Jurkat, Clone E6-1 (cell line): ENCODE results near the gene SLC35F4. TPM values are rescaled to one million over a fixed set of nuclear protein-coding genes. Genes with fewer than 3 reads are reported as not detected.
A peak's percentile ranks its signal among the peaks of the same experiment; 100 is the strongest.
"Not testable (repeated sequence)": the region's sequence is repeated elsewhere in the genome, so short reads cannot be mapped to it uniquely, and the experiment has no call there.

Experiments used
- DNase-seq: peaks from one replicate; pipeline ENCODE4 v3.0.0-alpha.2; 2011; ENCODE audit warnings: low read depth, low spot score
- H3K4me3 ChIP-seq: 2 replicates; pipeline ENCODE4 v1.5.1; 2011; ENCODE audit warnings: mild to moderate bottlenecking, low read length, control low read depth, moderate library complexity
- polyA plus RNA-seq: library from polyadenylated mRNA; unstranded; fragments of >200 nt; gene quantifications from one replicate; pipeline ENCODE4 v1.2.1, GENCODE V29; 2012; ENCODE audit warnings: missing spikeins; ENCODE audit not compliant: insufficient read length, insufficient read depth

The SLC35F4 gene
- polyA plus RNA-seq, result not detected

DNA sequence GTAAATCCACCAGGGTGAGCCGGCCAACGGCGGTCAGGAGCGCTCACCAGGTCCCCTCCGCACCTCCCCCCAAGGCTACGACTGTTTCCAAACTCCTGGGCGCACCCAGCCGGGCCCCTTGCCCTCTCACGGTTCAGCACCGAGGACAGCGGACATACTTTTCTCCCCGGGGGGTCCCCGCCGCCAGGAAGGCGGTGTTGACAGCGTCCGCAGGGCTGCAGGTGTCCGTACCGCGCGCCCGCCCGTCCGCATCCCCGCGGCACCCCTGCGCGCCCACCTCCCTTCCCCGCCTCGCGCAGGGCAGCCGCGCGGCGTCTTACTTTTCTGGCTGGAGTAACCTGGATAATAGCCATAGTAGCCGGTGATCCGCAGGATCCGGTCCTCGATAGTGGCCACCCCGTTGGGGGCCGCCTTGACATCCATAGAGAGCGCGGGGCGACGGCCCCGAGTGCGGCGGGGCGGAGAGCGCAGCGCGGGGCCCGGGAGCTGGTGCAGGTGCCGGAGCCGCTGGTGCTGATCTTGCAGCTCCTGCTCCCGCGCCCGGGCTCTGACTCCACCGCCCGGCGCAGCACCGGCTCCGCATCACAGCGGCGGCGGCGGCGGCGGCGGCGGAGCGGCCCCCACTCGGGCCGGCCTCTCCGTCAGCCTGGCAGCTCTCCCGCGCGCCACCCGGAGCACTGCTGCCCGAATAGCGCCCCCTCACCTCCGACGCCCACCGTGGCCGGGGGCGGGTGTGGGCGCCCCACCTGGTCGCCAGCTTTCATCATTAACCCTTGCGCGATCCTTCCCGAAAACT is at the start of gene SLC35F4:
Gene SLC35F4, minus strand, starts transcription at position 690 of the 796 bp plus-strand sequence.
- no peak within 1 kb of the TSS for H3K4me3 ChIP-seq
- no peak for DNase-seq

DNA sequence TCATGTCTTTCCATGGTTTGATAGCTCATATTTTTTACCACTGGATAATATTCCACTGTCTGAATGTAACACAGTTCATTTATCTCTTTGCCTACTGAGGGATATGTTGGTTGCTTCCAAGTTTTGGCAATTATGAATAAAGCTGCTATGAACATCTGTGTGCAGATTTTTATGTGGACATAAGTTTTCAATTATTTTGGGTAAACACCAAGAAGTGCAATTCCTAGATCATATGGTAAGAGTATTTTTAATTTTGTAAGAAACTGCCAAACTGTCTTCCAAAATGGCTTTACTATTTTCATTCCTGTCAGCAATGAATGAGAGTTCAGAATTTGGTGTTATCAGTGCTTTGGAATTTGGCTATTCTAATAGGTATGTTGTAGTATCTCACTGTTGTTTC is 43.7 kb upstream of the SLC35F4 start:
- no peak overlapping the region for H3K4me3 ChIP-seq
- no peak for DNase-seq

DNA sequence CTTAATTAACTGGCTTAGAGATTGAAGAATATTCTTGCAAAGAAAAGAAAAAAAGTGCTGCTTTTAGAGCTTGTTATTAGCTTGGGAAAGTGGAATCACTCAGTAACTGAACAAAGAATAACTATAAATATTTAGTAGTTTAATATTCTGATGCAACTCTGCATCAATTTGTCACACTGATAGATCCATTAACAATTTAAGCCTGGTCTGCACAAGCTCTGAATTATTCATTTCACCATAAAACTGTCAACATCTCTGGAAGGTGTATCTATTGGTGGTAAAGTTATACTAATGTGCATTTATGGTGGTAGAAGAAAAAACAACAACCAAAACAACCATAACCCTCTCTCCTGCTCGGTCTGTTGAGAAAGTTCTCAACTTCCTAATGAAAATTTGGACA is 38.1 kb upstream of the SLC35F4 start:
- DNase-seq, result no peak
- no peak overlapping the region for H3K4me3 ChIP-seq

DNA sequence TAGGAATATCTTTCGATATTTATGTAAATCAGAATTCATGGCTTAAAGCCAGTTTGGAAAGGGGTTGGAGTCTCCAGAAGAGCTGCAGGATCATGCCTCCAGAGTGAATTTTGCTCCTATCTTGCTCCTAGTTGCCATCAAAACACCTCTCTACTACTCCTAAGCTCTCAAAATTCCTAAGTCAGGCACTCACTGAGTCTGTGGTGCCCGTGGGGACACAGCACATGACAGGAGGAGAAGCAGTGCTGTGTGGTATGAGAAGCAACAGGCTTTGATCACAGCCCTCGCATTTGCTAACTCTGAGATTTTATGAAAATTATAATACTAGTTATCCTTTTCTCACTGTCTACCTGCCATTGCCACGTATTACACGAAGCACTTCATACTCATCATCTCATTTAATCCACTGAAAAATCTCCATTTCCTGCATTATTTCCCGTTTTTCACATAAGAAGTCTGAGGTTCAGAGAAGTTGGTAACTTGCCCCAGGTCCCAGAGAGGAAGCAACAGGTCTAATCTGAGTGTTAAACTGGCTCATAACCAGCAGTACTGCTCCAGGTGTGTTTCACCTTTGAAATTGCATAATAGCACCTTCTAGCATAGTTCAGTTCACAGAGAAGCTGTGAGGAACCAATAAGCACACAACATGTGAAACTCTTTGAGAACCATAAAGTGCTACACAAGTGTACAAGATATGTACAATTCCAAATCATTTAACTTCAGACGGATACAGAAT is 33.1 kb upstream of the SLC35F4 start:
- no peak for DNase-seq
- H3K4me3 ChIP-seq, result no peak overlapping the region

DNA sequence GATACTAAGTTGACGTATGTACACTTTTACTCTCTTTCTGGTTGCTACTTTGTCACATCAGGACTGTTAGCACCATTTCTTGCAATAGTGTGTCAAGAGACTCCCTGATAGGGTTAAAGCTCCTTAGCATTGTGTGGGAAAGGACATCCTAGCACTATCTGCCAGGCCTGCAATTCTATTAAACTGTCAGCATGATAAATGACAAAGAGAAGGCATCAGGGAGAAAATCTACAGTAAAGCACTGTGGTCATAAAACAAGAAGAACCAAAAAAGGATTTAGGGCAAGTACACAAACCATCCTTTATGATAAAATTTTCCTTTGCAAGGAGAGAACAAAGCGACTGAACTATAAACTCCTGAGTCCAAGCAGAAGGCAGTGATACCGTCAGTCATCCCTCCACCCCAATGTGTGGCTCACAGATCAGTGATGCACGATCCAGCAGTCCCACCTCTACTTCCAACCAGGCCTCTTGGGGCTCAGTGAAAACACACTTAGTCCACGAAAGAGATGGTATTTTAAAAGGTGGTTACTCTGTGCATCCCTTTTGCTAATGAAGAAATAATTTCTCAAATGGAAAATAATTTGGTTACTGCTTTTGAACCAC is 31.4 kb upstream of the SLC35F4 start:
- no peak overlapping the region for H3K4me3 ChIP-seq
- no peak for DNase-seq

DNA sequence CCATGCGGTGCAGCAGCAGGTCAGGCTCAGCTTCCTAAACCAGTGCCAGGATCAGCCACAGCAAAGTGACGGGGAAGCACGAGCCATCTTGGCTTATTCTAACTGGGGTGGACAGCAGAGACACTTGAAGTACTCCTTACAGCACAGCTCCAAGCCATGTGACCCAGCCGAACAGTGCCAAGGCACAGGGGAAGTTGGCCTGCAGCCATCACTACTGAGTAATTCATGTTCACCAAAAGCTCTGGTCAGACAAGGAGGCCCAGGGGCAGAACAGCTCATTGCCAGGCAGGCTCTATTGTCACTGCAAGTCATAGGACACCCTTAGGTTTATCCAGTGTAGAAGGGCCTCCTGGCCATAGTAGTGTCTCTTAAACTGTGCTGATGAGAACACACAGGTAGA is 23.4 kb upstream of the SLC35F4 start:
- no peak overlapping the region for H3K4me3 ChIP-seq
- DNase-seq, result no peak

DNA sequence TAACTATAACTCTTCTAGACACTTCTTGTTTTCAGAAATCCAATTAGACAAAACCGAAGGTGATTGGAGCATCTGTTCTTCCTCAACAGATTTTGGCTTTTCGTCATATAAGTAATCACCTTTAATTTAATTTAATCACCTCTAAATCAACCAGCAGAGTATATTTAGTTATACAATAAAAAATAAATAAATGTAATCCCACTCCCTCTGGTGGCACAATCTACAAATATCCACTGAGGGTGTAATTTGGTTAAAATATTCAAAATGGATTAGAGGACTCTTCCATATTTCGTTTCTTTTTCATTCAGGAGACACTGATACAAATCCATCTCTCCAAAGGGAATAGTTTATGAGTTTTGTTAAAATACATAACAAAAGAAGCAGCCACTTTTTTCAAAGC is 18.3 kb upstream of the SLC35F4 start:
- H3K4me3 ChIP-seq, result no peak overlapping the region
- DNase-seq, result peak; percentile 3

GRCh38 chr14:57883061-57883460 is 17.2 kb upstream of the SLC35F4 start:
- H3K4me3 ChIP-seq, result no peak overlapping the region
- no peak for DNase-seq

DNA sequence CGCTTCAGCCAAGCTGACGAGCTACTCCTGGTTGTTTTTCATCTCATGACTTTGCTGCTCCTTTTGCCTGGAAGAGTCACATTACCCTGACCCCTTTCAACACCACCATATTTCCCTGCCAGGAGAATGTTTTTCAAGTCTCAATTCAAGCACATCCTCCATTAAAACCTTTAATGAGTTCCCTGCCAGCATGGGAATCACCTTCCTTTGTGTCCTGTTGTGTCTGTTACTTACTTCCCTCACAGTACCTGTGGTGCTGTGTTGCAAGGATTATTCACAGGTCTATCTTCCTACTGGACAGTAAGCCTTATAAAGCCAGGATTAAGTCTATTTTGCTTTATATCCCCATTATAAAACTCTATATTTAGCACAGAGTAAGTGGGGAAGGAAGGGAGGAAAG is 13.6 kb upstream of the SLC35F4 start:
- no peak for DNase-seq
- H3K4me3 ChIP-seq, result no peak overlapping the region

- no peak for DNase-seq
- H3K4me3 ChIP-seq, result no peak overlapping the region
Observed at GRCh38 chr14:57875985-57876384, 10.1 kb upstream of the SLC35F4 start.

DNA sequence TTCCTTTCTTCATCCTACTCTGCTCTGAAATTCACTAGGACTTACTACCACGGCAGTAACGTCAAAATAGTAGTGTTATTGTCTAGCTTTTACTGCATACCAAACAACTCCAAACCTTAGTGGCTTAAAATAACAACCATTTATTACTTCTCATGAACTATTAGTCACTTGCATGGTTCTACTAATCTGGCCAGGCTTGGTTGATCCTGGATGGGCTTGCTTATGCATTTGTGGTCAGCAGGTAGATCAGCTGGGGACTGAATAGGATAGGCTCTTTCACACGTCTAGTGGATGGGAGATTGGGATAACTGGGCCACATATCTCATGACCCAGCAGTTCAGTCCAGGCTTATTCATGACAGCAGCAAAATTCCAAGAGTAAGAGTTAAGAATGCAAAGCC is 9.4 kb upstream of the SLC35F4 start:
- no peak overlapping the region for H3K4me3 ChIP-seq
- DNase-seq, result no peak

DNA sequence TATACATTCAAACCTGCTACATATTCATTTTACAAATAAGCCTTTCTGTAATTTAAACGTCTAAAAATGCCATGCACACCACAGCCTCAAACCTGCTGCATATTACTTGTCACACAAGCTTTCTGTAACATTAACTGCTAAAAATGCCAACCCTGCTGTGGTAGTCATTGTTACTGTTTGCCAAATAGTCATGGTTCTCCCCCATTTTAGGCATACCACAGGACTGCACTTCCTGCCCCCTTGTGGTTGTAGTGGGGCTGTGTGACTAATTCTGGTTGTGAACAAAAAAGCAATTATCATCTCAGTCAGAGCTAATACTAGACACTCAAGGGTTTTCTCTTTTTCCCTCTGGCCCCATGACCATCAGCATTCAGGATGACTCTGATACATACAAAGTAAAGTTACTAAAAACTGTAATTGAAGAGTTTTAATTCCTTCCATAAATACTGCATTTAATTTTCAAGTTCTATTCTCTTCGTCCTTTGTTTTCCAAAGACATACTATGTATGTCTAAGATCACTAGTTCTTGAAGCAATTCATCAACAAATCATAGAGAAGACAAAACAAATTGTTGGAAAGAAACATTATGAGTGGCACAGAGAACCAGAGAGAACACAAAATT is 5.7 kb upstream of the SLC35F4 start:
- peak; percentile 37 for DNase-seq
- H3K4me3 ChIP-seq, result no peak overlapping the region

- no peak for DNase-seq
- no peak overlapping the region for H3K4me3 ChIP-seq
Observed at GRCh38 chr14:57870686-57871457, 5.0 kb upstream of the SLC35F4 start.

- no peak overlapping the region for H3K4me3 ChIP-seq
Observed at GRCh38 chr14:57869617-57870016, 3.7 kb upstream of the SLC35F4 start.

DNA sequence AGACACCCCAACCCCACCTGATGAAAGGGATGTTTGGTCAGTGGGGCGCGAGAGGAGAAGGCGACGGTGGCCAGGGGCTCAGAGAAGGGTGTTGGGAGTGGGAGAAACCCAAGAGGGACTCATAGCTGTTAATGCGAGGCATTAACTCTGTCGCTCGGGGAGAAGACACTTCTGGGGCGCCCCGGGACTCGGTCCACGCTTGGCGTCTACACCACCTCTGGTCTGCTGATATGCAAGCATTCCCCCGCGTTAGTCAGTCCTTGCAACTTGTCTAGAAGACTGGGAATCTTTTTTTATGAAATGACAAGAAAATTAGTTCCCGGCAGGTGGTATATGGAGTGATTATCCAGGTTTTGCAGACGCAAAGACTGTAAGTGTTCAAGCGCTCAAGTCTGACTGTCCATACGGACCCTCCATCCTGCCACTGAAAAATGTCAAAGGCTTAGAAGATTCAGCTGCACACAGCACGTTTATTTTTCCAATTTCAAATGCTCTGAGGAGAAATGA is 360 bp upstream of the SLC35F4 start:
- no peak overlapping the region for H3K4me3 ChIP-seq
- no peak for DNase-seq

More at GRCh38 chr14:57869617-57870016, 3.7 kb upstream of the SLC35F4 start:
- no peak for DNase-seq

- H3K4me3 ChIP-seq, result no peak overlapping the region
- DNase-seq, result no peak
Observed at GRCh38 chr14:57865066-57865402, 858 bp downstream of the SLC35F4 start.

GRCh38 chr14:57864659-57865058 is 1.2 kb downstream of the SLC35F4 start:
- DNase-seq, result no peak
- H3K4me3 ChIP-seq, result no peak overlapping the region

DNA sequence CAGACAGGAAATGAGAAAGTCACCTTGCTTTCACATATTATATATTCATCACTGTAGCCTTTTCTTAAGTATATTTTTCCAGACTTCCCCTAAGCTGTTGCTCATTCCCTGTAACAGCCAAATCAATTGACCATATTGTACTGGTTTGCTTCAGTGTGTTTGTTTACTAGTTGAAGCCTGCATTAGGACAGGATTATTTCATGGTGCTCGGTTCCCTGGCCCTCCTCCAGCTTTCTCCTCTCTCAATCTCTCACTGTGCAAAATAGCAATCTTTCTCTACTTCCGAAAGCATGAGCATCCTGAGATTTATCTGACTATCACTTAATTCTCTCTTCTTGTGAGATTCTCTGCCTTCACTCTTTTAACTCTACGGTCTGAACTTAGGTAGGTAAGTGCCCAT is 2.4 kb downstream of the SLC35F4 start:
- DNase-seq, result no peak
- H3K4me3 ChIP-seq, result no peak overlapping the region

DNA sequence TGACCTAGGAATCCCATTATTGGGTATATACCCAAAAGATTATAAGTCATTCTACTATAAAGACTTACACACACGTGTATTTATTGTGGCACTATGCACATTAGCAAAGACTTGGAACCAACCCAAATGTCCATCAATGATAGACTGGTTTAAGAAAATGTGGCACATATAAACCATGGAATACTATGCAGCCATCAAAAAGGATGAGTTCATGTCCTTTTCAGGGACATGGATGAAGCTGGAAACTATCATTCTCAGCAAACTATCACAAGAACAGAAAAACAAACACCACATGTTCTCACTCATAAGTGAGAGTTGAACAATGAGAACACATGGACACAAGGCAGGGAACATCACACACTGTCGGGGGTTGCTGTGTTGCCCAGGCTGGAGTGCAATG is 10.2 kb downstream of the SLC35F4 start:
- not testable (repeated sequence) for H3K4me3 ChIP-seq, DNase-seq
